Endothelial cell of umbilical vein (primary cell): ENCODE data around the gene ANKRD33B. TPM values are rescaled to one million over a fixed set of nuclear protein-coding genes. Genes with fewer than 3 reads are reported as not detected.

ENCODE experiments used
- BruUV-seq: library from RNA; stranded (reverse); fragments of 400-500 nt; replicated peaks from 2 replicates; lab custom pipeline; 2021; lab: Mats Ljungman, UMichigan
- CTCF ChIA-PET: fragments of 300-600, 350-600 bp; sonication (Branson Sonifier 250); formaldehyde crosslinking; loops from one replicate; lab custom pipeline; 2021; ENCODE audit warnings: antibody characterized with exemption, inconsistent platforms; lab: Charles Lee
- POLR2A ChIA-PET: fragments of 300-600, 350-600 bp; sonication (Branson Sonifier 250); formaldehyde crosslinking; loops from one replicate; lab custom pipeline; 2021; ENCODE audit warnings: antibody characterized with exemption, inconsistent platforms; lab: Charles Lee
- DNase-seq: peaks from one replicate; pipeline ENCODE4 v3.0.0-alpha.2; 2011; ENCODE audit warnings: low read depth, low spot score
- FAIRE-seq: peaks from 2 replicates; lab custom pipeline; 2011; peaks lifted over from hg19 to GRCh38; lab: Jason Lieb, UNC
- H2AFZ ChIP-seq: 2 replicates; pipeline ENCODE4 v1.6.0; 2012; ENCODE audit warnings: low read depth, low read length, control low read depth, inconsistent platforms
- H3K27ac ChIP-seq: 2 replicates; pipeline ENCODE4 v1.5.1; 2011; ENCODE audit warnings: low read depth, mild to moderate bottlenecking, control low read depth, low read length, moderate library complexity; ENCODE audit not compliant: insufficient read depth
- H3K27me3 ChIP-seq, 2 experiments: 2 replicates each; pipeline versions ENCODE4 v1.6.0 to v1.6.1; 2011; ENCODE audit warnings: low read length in 2 of 2, mixed read lengths in 1 of 2; ENCODE audit not compliant: control insufficient read depth in 2 of 2, insufficient read depth in 2 of 2
- H3K36me3 ChIP-seq, 2 experiments: 2 replicates in 1 of 2; 3 replicates in 1 of 2; pipeline ENCODE4 v1.5.1; 2011; ENCODE audit warnings: low read length in 2 of 2, mild to moderate bottlenecking in 1 of 2, moderate library complexity in 1 of 2; ENCODE audit not compliant: control insufficient read depth in 2 of 2, insufficient read depth in 2 of 2; ENCODE audit errors: extremely low read depth in 1 of 2
- H3K4me1 ChIP-seq: 3 replicates; pipeline ENCODE4 v1.5.1; 2011; ENCODE audit warnings: mild to moderate bottlenecking, low read length; ENCODE audit not compliant: control insufficient read depth, insufficient read depth; ENCODE audit errors: extremely low read depth
- H3K4me2 ChIP-seq: 2 replicates; pipeline ENCODE4 v1.6.1; 2011; ENCODE audit warnings: low read length, control low read depth, mixed read lengths; ENCODE audit not compliant: insufficient read depth
- H3K4me3 ChIP-seq, 3 experiments: fragments of 200-600 bp in 1 of 3; sonication (generic), shearing (Covaris generic) in 1 of 3; replicated peaks in 1 of 3; 2 replicates each; pipeline ENCODE4 v1.5.1; 2011 to 2016; ENCODE audit warnings: control low read depth in 3 of 3, low read length in 3 of 3, mild to moderate bottlenecking in 2 of 3, inconsistent platforms in 1 of 3, low read depth in 1 of 3, moderate library complexity in 1 of 3; ENCODE audit not compliant: insufficient read depth in 1 of 3
- H3K79me2 ChIP-seq: 2 replicates; pipeline ENCODE4 v1.6.0; 2012; ENCODE audit warnings: low read length, inconsistent platforms; ENCODE audit not compliant: control insufficient read depth, insufficient read depth
- H3K9ac ChIP-seq: replicated peaks from 2 replicates; pipeline ENCODE3; 2011; ENCODE audit warnings: low read length, control low read depth; ENCODE audit not compliant: insufficient read depth; ENCODE audit errors: extremely low read depth
- H3K9me1 ChIP-seq: replicated peaks from 3 replicates; pipeline ENCODE4 v1.6.0; 2011; ENCODE audit warnings: mild to moderate bottlenecking, low read length; ENCODE audit not compliant: control insufficient read depth, insufficient read depth; ENCODE audit errors: extremely low read depth
- H3K9me3 ChIP-seq: replicated peaks from 2 replicates; pipeline ENCODE4 v1.5.1; 2012; ENCODE audit warnings: low read length, inconsistent platforms; ENCODE audit not compliant: control insufficient read depth, insufficient read depth
- H4K20me1 ChIP-seq: replicated peaks from 2 replicates; pipeline ENCODE3; 2011; ENCODE audit warnings: mild to moderate bottlenecking, low read length; ENCODE audit not compliant: control insufficient read depth, insufficient read depth; ENCODE audit errors: extremely low read depth
- EZH2 ChIP-seq: IDR thresholded peaks from 2 replicates; pipeline ENCODE4 v1.6.1; 2012; ENCODE audit warnings: borderline replicate concordance, low read depth, mild to moderate bottlenecking, moderate library complexity, low read length, inconsistent platforms; ENCODE audit not compliant: severe bottlenecking
- FOS ChIP-seq: IDR thresholded peaks from 2 replicates; pipeline ENCODE4 v1.6.1; 2011; ENCODE audit warnings: mild to moderate bottlenecking, low read length, moderate library complexity, borderline replicate concordance; ENCODE audit not compliant: insufficient read depth
- GATA2 ChIP-seq: IDR thresholded peaks from 2 replicates; pipeline ENCODE4 v1.7.0; 2011; ENCODE audit warnings: low read depth, mild to moderate bottlenecking, moderate library complexity, mixed read lengths, low read length; ENCODE audit not compliant: insufficient read length, insufficient read depth
- JUN ChIP-seq: IDR thresholded peaks from 2 replicates; pipeline ENCODE4 v1.6.1; 2011; ENCODE audit warnings: borderline replicate concordance, low read depth; ENCODE audit not compliant: insufficient read length, insufficient read depth
- MYC ChIP-seq: IDR thresholded peaks from one replicate; pipeline ENCODE4 v1.6.1; 2011; ENCODE audit warnings: mild to moderate bottlenecking, low read depth, low read length
- POLR2A ChIP-seq: IDR thresholded peaks from 2 replicates; pipeline ENCODE4 v1.6.1; 2012; ENCODE audit warnings: low read depth, mild to moderate bottlenecking, control low read depth, low read length
- POLR2AphosphoS5 ChIP-seq: IDR thresholded peaks from 2 replicates; pipeline ENCODE4 v1.6.1; 2012; ENCODE audit warnings: low read depth, mild to moderate bottlenecking, control low read depth, low read length, moderate library complexity; ENCODE audit not compliant: insufficient read depth
- dilution Hi-C: fragments of 300-500 bp; cut with MboI; formaldehyde crosslinking; loops from one replicate; pipeline ENCODE4 v1.15.0; 2019; ENCODE audit warnings: low sequenced_read_pairs; ENCODE audit not compliant: extremely low pct_ligation_motif_present
- intact Hi-C: fragments of 100-400 bp; cut with micrococcal nuclease; formaldehyde crosslinking; loops from one replicate; pipeline ENCODE4 v1.10.0; 2022
- polyA plus RNA-seq, 4 experiments: library from polyadenylated mRNA; depleted of rRNA in 3 of 4; stranded (reverse) in 3 of 4; unstranded in 1 of 4; fragments of >200 nt; gene quantifications; 2 replicates each; pipeline versions ENCODE4 v1.2.1 to v1.2.3, GENCODE V29; 2011 to 2012; ENCODE audit warnings: missing spikeins in 1 of 4
- total RNA-seq: library from RNA; stranded (reverse); gene quantifications from 2 replicates; pipeline ENCODE4 v1.2.3, GENCODE V29; 2021
- TF ChIP-seq, protein P1 (sequence below): IDR thresholded peaks from 2 replicates; pipeline ENCODE4 v1.6.1; 2011; ENCODE audit not compliant: insufficient read depth, insufficient read length
- TF ChIP-seq, protein P2 (sequence below), 2 donors: IDR thresholded peaks; 1 replicate in 1 of 2; 2 replicates in 1 of 2; pipeline ENCODE4 v1.5.1; 2011; ENCODE audit warnings: low read length in 2 of 2, mild to moderate bottlenecking in 2 of 2, moderate library complexity in 2 of 2, control low read depth in 1 of 2, inconsistent platforms in 1 of 2, low read depth in 1 of 2; ENCODE audit not compliant: insufficient read depth in 1 of 2; ENCODE audit errors: extremely low read depth in 1 of 2

ANKRD33B gene
- total and polyA plus RNA-seq, 2 donors (not counting 3 experiments of a cell fraction or from before 2014, with no cell fraction given): 2.4 to 5.4 TPM

DNA sequence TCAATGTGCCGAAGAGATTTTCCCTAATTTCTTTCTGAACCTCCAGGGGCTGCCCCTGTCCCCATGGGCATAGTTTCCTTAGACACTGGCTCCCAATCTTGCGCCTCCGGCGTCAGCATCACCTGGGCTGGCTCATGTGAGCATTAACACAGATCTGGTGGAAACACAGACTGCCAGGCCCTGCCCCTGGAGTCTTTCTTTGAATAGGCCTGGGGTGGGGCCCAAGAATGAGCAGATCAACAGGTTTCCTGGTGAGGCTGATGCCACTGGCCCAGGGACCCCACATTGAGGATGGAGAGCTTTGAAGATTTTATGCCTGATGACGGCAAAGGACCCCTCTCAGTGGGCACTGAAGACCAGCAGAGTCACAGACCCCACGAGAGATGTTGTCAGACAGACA lies 60.8 kb downstream of the ANKRD33B start:
- no peak for FAIRE-seq
- no peak for TF ChIP-seq POLR2AphosphoS5
- TF ChIP-seq, protein P1, sequence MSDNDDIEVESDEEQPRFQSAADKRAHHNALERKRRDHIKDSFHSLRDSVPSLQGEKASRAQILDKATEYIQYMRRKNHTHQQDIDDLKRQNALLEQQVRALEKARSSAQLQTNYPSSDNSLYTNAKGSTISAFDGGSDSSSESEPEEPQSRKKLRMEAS: no peak
- no peak for TF ChIP-seq MYC
- no peak for TF ChIP-seq EZH2
- TF ChIP-seq, protein P2, sequence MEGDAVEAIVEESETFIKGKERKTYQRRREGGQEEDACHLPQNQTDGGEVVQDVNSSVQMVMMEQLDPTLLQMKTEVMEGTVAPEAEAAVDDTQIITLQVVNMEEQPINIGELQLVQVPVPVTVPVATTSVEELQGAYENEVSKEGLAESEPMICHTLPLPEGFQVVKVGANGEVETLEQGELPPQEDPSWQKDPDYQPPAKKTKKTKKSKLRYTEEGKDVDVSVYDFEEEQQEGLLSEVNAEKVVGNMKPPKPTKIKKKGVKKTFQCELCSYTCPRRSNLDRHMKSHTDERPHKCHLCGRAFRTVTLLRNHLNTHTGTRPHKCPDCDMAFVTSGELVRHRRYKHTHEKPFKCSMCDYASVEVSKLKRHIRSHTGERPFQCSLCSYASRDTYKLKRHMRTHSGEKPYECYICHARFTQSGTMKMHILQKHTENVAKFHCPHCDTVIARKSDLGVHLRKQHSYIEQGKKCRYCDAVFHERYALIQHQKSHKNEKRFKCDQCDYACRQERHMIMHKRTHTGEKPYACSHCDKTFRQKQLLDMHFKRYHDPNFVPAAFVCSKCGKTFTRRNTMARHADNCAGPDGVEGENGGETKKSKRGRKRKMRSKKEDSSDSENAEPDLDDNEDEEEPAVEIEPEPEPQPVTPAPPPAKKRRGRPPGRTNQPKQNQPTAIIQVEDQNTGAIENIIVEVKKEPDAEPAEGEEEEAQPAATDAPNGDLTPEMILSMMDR (IDR thresholded peaks at IDR 0.05; ENCODE audit: extremely low read depth in 1 of 2, insufficient read depth in 1 of 2, low read depth in 1 of 2, low read length in 2 of 2): no peak
- TF ChIP-seq POLR2A: no peak
- TF ChIP-seq GATA2: no peak
- TF ChIP-seq FOS: no peak
- no peak for TF ChIP-seq JUN
- DNase-seq: no peak
- Histone ChIP-seq H3K4me3 (no peak overlapping the region), H3K9me1 (no peaks in the 10 kb centered on the region), H3K4me2 (no peak overlapping the region), H4K20me1 (no peaks in the 10 kb centered on the region), H3K79me2 (no peaks in the 10 kb centered on the region), H3K9ac (no peak overlapping the region), H3K9me3 (no peaks in the 10 kb centered on the region), H3K27ac (no peak overlapping the region), H3K36me3 (no peaks in the 10 kb centered on the region), H3K4me1 (peaks cover 10% of the 10 kb centered on the region), H3K27me3 (no peaks in the 10 kb centered on the region), H2AFZ (no peak overlapping the region)
- intact Hi-C loops (no loop called here), dilution Hi-C loops (loop anchor here (10.0 kb wide), 1 partner anchor 170 kb away; no protein-coding TSS in a partner anchor)
- CTCF ChIA-PET: interaction anchor here (0.9 to 5.9 kb wide), 2 partner anchors 171 to 172 kb away, joined by 3 to 283 read pairs; no protein-coding TSS in a partner anchor
- no TSS peak for BruUV-seq
- POLR2A ChIA-PET: no interaction called here
